C4-2B (cell line): Measurements from ENCODE around the gene CDC42EP1.

Experiments used
- H3K27ac ChIP-seq: fragments of 450-650 bp; 2 replicates; pipeline ENCODE4 v1.5.1; 2017
- CTCF ChIP-seq: fragments of 450-650 bp; conservative IDR thresholded peaks from 2 replicates; pipeline ENCODE4 v1.5.1; 2017; ENCODE audit warnings: mild to moderate bottlenecking
- ZFX ChIP-seq: fragments of 450-650 bp; IDR thresholded peaks from 2 replicates; pipeline ENCODE4 v1.6.1; 2017

CDC42EP1 gene

GRCh38 chr22:37601540-37602442 is 41.5 kb downstream of the CDC42EP1 start:
- TF ChIP-seq CTCF, result no peak
- no peak for TF ChIP-seq ZFX
- peak overlapping the region; percentile 30 for H3K27ac ChIP-seq

- H3K27ac ChIP-seq, result peak overlapping the region; percentile 30
These were observed 42.4 kb downstream of the CDC42EP1 start for GRCh38 chr22:37602546-37603277.

GRCh38 chr22:37604074-37604473 is 43.8 kb downstream of the CDC42EP1 start:
- TF ChIP-seq ZFX (no peak), CTCF (no peak)
- no peak overlapping the region for H3K27ac ChIP-seq

- peak overlapping the region; percentile 1; the same call in 1 of the 2 replicates for H3K27ac ChIP-seq
- TF ChIP-seq ZFX (no peak), CTCF (no peak)
These were observed 44.6 kb downstream of the CDC42EP1 start for GRCh38 chr22:37604875-37605274.

DNA sequence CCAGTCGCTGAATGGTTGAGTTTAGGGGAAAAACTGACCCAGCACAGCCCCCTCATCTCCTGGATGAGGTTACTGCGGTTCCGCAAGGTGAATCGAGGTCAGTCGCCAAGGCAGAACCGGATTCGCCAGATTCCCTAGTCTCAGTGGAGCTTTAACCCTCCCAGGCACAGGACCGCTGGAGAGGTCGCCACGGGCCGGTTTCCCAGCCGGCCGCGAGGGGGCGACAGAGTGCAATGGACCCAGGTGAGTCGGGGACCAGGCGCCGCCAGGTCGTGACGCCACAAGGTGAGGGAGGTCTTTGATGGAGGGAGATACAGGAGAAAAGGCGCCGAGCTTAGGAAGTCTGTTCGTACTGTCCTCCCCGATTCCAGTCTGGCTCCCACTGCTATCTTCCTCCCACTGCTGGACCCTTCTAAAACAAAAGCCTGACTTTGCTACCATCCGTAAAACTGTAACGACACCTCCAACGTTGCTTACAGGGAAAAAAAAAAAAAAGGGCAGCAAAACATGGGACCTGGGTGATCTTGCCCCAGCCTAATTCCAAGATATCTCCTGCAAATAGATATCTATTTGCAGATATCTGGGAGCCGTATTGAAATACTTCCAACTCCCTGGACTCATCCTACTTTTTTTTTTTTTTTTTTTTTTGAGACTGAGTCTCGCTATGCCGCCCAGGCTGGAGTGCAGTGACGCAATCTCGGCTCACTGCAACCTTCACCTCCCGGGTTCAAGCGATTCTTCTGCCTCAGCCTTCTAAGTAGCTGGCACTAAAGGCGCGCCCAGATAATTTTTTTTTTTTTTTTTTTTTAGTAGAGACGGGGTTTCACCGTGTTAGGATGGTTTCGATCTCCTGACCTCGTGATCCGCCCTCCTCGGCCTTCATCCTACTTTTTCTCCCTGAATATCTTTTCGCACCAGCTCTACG is 47.0 kb downstream of the CDC42EP1 start:
- H3K27ac ChIP-seq, result peak overlapping the region; percentile 93
- TF ChIP-seq ZFX (no peak), CTCF (peak; percentile 100)

DNA sequence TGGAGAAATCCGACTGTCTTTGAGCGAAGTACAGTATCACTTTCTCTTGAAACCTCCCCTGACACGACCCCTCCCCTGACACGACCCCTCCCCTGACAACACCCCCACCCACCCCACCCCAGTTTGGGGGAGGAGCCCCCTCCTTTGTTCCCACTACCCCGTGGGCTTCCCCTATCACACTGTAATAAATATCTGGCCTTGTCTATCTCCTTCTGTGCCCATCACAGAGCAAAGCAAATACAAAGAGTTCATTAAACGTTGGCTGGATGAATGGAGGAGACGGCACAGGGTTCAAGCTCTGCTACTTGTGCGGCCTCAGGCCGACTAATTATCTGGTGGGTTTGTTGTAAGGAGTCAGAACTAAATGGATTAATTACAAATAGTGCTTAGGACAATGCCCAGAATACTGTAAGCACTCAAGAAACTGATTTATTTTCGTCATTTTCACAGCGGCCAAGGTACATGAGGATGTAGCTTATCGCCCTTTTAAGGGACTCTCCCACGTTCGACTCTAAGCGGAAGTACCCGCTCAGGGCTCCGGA is 47.7 kb downstream of the CDC42EP1 start:
- peak overlapping the region; percentile 93 for H3K27ac ChIP-seq
- TF ChIP-seq CTCF (no peak), ZFX (no peak)

- TF ChIP-seq ZFX (no peak), CTCF (no peak)
- peak within 1 kb of the TSS; percentile 93 for H3K27ac ChIP-seq
These were observed 48.4 kb downstream of the CDC42EP1 start, which contains the start of gene GGA1 for GRCh38 chr22:37608477-37609239. Gene GGA1, plus strand, starts transcription at chr22:37608834. Its CDS starts 27 bp downstream, at chr22:37608861.
